ENCODE measurements around the gene RASL12.
"Not testable (repeated sequence)": the region's sequence is repeated elsewhere in the genome, so short reads cannot be mapped to it uniquely, and the experiment has no call there.

Gene RASL12

GRCh38 chr15:65028338-65028737 is 39.5 kb downstream of the RASL12 start:
- no peak for DNase-seq (ENCODE audit: low spot score)

- DNase-seq (ENCODE audit: low spot score): no peak
Observed at GRCh38 chr15:65027593-65027992, 40.2 kb downstream of the RASL12 start.

GRCh38 chr15:65026756-65027155 is 41.0 kb downstream of the RASL12 start:
- DNase-seq (ENCODE audit: low spot score): no peak

GRCh38 chr15:65021488-65021887 is 46.3 kb downstream of the RASL12 start:
- no peak for DNase-seq (ENCODE audit: low spot score)

- DNase-seq (ENCODE audit: low spot score): no peak
Observed at GRCh38 chr15:65020419-65020818, 47.4 kb downstream of the RASL12 start.

- not testable (repeated sequence) for DNase-seq (ENCODE audit: low spot score)
Observed at GRCh38 chr15:65011198-65011597, 56.6 kb downstream of the RASL12 start.

- DNase-seq (ENCODE audit: low spot score): peak; percentile 26
Observed at GRCh38 chr15:65008983-65009382, 58.8 kb downstream of the RASL12 start.

GRCh38 chr15:65006876-65007275 is 60.9 kb downstream of the RASL12 start:
- no peak for DNase-seq (ENCODE audit: low spot score)

GRCh38 chr15:65004993-65005392 is 62.8 kb downstream of the RASL12 start:
- DNase-seq (ENCODE audit: low spot score): no peak

Measured in iPS-NIHi11 (cell line).